Pons (tissue), 1 donor: ENCODE data around the gene SIPA1L3.

Source experiments
- DNase-seq: peaks from one replicate; pipeline ENCODE4 v3.0.0-alpha.2; 2016; ENCODE audit warnings: low spot score

The SIPA1L3 gene

GRCh38 chr19:37995346-37995745, 88.3 kb downstream of the SIPA1L3 start:
- no peak for DNase-seq

GRCh38 chr19:37997911-37998344, 90.9 kb downstream of the SIPA1L3 start:
- DNase-seq: no peak

- no peak for DNase-seq
Measured at GRCh38 chr19:37998801-37999308, 91.8 kb downstream of the SIPA1L3 start.

GRCh38 chr19:37999309-38000213, 92.6 kb downstream of the SIPA1L3 start:
- no peak for DNase-seq

- DNase-seq: no peak
Measured at GRCh38 chr19:38001158-38001781, 94.3 kb downstream of the SIPA1L3 start.

- DNase-seq: peak; percentile 73
Measured at GRCh38 chr19:38003438-38004185, 96.6 kb downstream of the SIPA1L3 start.

- DNase-seq: no peak
Measured at GRCh38 chr19:38004186-38004520, 97.1 kb downstream of the SIPA1L3 start.

GRCh38 chr19:38004521-38005223, 97.7 kb downstream of the SIPA1L3 start:
- DNase-seq: peak; percentile 100

GRCh38 chr19:38005224-38005614, 98.2 kb downstream of the SIPA1L3 start:
- no peak for DNase-seq

GRCh38 chr19:38006361-38007045, 99.5 kb downstream of the SIPA1L3 start:
- DNase-seq: no peak

GRCh38 chr19:38009650-38010242, 102.7 kb downstream of the SIPA1L3 start:
- DNase-seq: no peak

- DNase-seq: no peak
Measured at GRCh38 chr19:38011426-38011825, 104.4 kb downstream of the SIPA1L3 start.

- DNase-seq: no peak
Measured at GRCh38 chr19:38012290-38012689, 105.3 kb downstream of the SIPA1L3 start.

- DNase-seq: no peak
Measured at GRCh38 chr19:38012944-38013343, 105.9 kb downstream of the SIPA1L3 start.

GRCh38 chr19:38013913-38014580, 107.0 kb downstream of the SIPA1L3 start:
- peak; percentile 42 for DNase-seq

- DNase-seq: no peak
Measured at GRCh38 chr19:38015216-38015615, 108.2 kb downstream of the SIPA1L3 start.

- DNase-seq: no peak
Measured at GRCh38 chr19:38015761-38016160, 108.8 kb downstream of the SIPA1L3 start.

- no peak for DNase-seq
Measured at GRCh38 chr19:38017401-38018151, 110.6 kb downstream of the SIPA1L3 start.

GRCh38 chr19:38018694-38019395, 111.8 kb downstream of the SIPA1L3 start:
- DNase-seq: no peak
